NOMO-1 treated with dmso at 0.1 percent for 144 hours (cell line): ENCODE data around the gene ING2.

Experiments used
- DNase-seq: peaks from one replicate; lab custom pipeline; 2025; ENCODE audit not compliant: unreplicated experiment; lab: John Stamatoyannopoulos, UW

Gene ING2

DNA sequence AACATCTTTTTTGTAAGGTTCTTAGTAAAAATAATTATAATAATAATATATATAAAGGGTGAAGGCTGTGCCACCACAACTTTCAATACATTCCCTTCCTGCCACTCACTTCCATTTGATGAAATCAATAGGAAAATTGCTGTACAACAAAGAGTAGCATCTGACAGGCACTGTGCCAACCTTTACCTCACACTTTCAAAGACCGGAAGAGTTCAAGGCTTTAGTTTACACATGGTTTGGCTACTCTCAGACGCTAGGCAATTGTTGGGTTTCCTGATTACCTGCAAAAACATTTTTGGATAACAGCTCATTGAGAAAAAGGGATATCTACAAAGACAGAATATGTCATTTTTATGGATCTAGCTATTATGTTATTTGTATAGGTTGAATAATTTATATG lies 5.5 kb upstream of the ING2 start:
- no peak for DNase-seq

- DNase-seq, result no peak
Measured at GRCh38 chr4:183499801-183500200, 5.1 kb upstream of the ING2 start.

DNA sequence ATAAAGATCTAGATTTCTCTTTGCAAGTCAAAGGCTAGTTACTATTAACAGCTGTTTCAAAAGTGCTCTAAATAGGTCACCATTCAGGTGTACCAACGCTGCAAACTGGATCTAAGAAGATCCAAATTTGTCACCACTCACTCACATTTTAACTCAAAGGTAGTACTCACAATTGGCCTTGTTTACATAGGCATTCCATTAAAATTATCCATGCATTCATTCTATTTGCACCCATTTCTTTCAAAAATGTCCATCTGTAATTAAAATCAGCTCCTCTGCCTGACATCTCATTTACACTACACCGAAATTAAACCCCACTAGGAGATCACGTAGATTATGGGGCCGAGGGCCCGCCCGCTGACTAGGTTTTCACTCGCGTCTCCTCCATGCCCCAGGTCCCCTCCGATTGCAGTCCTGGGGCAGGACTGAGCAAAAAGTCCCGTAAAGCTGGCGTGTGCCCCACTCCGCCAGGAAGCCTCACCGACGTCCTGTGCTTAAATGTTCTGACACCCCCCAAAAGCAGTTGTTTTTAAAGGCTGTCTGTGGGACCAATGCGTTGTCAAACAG lies 1.3 kb upstream of the ING2 start:
- DNase-seq, result peak; percentile 57

GRCh38 chr4:183504064-183504929 lies 561 bp upstream of the ING2 start:
- DNase-seq, result peak; percentile 96

GRCh38 chr4:183505611-183506388 lies 942 bp downstream of the ING2 start:
- peak; percentile 74 for DNase-seq

GRCh38 chr4:183506389-183506735 lies 1.5 kb downstream of the ING2 start:
- DNase-seq, result no peak

DNA sequence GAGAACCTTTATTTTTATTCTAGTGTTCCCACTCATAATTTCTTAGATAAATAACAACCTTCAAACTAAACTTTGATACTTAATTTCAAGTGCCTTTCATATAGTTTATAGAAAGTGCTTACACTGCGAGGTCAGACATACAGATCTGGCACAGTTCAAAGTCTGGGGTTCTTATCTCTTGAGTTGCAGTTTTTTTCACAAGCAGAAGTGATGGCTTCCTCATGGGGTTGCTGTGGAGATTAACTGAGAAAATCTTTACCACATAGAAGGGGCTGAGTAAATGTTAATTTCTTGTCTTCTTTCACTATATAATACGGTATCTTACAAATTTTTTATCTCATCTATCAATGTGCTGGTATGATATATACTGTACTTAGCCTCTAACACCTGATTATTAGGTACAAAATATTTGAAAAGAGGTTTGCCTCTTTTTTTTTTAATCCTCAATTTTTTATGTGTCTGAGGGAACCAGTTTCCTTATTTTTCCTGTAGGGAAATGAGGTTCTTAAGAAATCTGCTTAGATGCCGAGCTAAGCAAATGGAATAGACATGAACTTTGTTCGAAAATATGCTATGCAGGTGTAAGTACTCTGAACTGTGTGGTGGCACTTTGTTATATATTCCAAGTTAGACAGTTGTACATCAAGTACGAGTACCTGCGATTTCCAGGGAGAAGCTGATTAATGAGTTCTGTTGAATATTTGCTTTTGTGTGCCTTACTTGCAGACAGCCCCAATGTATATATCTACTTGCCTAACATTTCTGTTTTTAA lies 3.3 kb downstream of the ING2 start:
- no peak for DNase-seq

GRCh38 chr4:183508697-183509335 lies 4.0 kb downstream of the ING2 start:
- DNase-seq, result no peak

DNA sequence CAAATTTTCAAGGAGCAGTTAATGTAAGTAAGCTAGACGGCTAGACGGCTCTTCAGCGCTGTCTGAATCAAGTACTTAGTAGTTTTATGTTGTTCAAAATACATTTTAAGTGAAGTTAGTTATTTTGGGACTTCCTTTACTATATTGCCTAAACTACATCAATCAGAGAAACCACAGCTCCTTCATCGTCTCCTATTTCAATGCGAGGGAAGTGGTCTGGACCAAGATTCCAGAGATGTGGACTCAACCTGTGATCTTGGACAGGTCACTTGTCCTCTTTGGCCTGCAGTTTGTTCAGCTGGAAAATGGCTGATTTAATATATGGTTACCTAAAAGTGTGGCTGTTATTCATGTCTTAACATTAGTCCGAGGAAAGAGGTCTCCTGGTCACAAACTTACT lies 10.6 kb downstream of the ING2 start:
- no peak for DNase-seq

DNA sequence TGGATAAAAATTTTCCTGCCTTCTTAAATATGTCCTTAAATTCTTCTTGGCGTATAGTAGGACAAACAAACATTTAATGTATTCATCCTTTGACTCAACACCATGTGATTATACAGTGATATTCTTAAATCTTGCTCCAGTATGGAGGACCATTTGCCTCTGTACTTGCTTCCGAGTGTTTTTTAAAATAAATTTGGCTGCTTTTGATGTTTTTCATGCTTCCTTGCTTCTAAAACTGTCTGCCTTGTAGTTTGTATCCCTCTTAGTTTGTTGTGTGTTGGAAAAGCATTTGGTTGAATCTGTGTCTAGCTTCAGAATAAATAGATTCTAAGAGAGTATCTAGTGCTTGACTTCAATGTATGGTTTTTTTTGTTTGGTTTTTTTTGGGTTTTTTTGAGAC lies 12.3 kb downstream of the ING2 start:
- no peak for DNase-seq

DNA sequence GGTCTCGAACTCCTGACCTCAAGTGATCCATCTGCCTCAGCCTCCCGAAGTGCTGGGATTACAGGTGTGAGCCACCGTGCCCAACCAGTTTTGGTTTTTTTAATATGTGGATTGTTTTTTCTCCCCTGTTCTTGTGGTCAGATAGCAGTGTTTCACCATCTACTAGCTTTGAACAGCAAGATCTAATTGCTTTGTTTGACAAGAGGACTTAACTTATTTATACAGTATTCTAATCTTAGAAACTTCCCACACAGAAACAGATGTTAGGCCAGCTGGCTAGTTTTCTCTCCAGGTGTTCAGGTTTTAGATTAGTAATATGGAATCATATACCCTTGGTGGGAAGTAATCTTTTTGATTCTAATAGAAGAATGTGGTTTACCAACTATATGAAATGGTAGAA lies 12.9 kb downstream of the ING2 start:
- no peak for DNase-seq

DNA sequence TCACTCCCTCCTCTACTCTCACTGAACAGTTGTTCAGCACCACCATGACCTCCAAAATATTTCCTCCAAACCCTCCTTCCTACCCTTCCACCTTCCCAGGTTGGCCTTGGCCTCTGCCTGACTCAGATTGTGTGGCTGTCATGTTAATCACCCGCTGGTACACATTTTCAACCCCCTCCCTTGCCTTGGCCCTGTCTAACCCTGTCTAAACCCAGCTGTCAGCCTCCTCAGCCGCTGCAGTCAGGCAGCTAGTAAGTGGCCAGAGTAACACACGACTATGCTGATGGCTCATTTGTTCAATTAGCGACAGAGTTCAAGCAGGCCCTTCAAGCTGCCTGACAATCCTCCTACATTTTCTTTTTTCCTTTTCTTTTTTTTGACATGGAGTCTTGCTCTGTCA lies 18.0 kb downstream of the ING2 start:
- DNase-seq, result no peak

DNA sequence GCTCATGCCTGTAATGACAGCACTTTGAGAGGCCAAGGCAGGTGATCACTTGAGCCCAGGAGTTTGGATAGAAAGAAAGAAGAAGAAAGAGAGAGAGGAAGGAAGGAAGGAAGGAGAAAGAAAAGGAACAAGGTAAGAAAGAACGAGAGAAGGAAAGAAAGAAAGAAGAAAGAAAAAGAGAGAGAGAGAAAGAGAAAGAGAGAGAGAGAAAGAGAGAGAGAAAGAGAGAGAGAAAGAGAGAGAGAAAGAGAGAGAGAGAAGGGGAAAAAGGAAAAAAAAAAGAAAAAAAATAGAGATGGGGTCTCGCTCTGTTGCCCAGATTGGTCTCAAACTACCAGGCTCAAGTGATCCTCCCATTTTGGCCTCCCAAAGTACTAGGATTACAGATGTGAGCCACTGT lies 22.5 kb downstream of the ING2 start:
- DNase-seq, result no peak

- DNase-seq, result no peak
Measured at GRCh38 chr4:183532821-183533220, 28.0 kb downstream of the ING2 start.

GRCh38 chr4:183533698-183534097 lies 28.8 kb downstream of the ING2 start:
- no peak for DNase-seq

- no peak for DNase-seq
Measured at GRCh38 chr4:183540410-183541009, 35.7 kb downstream of the ING2 start.

- no peak for DNase-seq
Measured at GRCh38 chr4:183541010-183541751, 36.3 kb downstream of the ING2 start.

- DNase-seq, result no peak
Measured at GRCh38 chr4:183541752-183542040, 36.8 kb downstream of the ING2 start.

GRCh38 chr4:183543435-183543834 lies 38.6 kb downstream of the ING2 start:
- DNase-seq, result no peak

DNA sequence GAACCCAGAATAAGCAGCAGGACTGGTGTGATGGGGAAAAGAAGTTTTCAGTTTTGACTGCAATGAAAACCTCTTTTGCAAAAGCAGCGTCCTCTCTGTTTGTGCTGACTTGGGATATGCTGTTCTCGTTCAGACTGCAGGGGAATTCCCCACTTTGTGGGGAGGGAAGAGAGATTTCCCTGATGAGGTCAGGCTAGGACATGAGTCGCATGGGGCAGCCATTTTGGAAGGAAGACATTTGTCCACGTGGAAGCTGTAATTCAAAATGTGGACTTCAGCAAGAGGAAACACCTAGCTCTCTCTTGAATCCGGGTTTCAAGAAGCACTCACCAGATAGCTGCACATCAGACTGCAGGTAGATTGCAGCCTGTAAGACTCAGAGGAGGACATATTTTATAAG lies 39.3 kb downstream of the ING2 start:
- no peak for DNase-seq
